Peyer's patch (tissue), 4 donors: ENCODE measurements around the gene ACTR3C. TPM values are rescaled to one million over a fixed set of nuclear protein-coding genes. Genes with fewer than 3 reads are reported as not detected.
"Not testable (repeated sequence)": the region's sequence is repeated elsewhere in the genome, so short reads cannot be mapped to it uniquely, and the experiment has no call there.

ENCODE experiments used
- DNase-seq, 3 donors: peaks; one replicate each; pipeline ENCODE4 v3.0.0-alpha.2; 2017 to 2019
- H3K27ac ChIP-seq, 4 donors: fragments of 200-600 bp; sonication (generic); one replicate each; pipeline ENCODE4 v1.5.1; 2016 to 2019
- H3K27me3 ChIP-seq, 2 donors: fragments of 200-600 bp; sonication (generic); one replicate each; pipeline ENCODE4 v1.5.1; 2019
- H3K36me3 ChIP-seq, 3 donors: fragments of 200-600 bp; sonication (generic); one replicate each; pipeline ENCODE4 v1.5.1; 2016 to 2019
- H3K4me1 ChIP-seq, 4 donors: fragments of 200-600 bp; sonication (generic); one replicate each; pipeline ENCODE4 v1.5.1; 2016 to 2019
- H3K4me3 ChIP-seq, 4 donors: fragments of 200-600 bp; sonication (generic); 1 replicate in 3 of 4; 2 replicates in 1 of 4; pipeline ENCODE4 v1.5.1; 2016 to 2019; ENCODE audit warnings: mild to moderate bottlenecking in 1 of 4
- H3K9me3 ChIP-seq, 4 donors: fragments of 200-600 bp; sonication (generic); one replicate each; pipeline ENCODE4 v1.5.1; 2016 to 2019; ENCODE audit warnings: mild to moderate bottlenecking in 1 of 4
- CTCF ChIP-seq, 6 experiments: fragments of 450-650 bp in 4 of 6; fragments of 200-600 bp in 2 of 6; sonication (generic) in 1 of 6; IDR thresholded peaks; one replicate each; pipeline ENCODE4 v1.5.1; 2017 to 2019; ENCODE audit warnings: antibody characterized with exemption in 6 of 6, mild to moderate bottlenecking in 3 of 6, moderate library complexity in 1 of 6
- POLR2A ChIP-seq, 2 donors: fragments of 450-650 bp; IDR thresholded peaks; one replicate each; pipeline ENCODE4 v1.5.1; 2017; ENCODE audit warnings: antibody characterized with exemption in 2 of 2, mild to moderate bottlenecking in 2 of 2, moderate library complexity in 2 of 2
- total RNA-seq, 4 donors: library from RNA; depleted of rRNA; stranded (reverse); fragments of >200 nt; gene quantifications; one replicate each; pipeline ENCODE4 v1.1.0, GENCODE V29; 2016

Gene ACTR3C
- total RNA-seq, 4 donors from 2014 or later, result 34.5 to 70.4 (median 56.8) TPM

GRCh38 chr7:150314639-150315239 lies 8.6 kb downstream of the ACTR3C start:
- H3K27ac ChIP-seq, result no peak overlapping the region
- H3K27me3 ChIP-seq, result no peaks in the 10 kb centered on the region
- H3K36me3 ChIP-seq, result no peaks in the 10 kb centered on the region
- no peaks in the 10 kb centered on the region for H3K4me1 ChIP-seq
- no peaks in the 10 kb centered on the region for H3K9me3 ChIP-seq
- no peak overlapping the region for H3K4me3 ChIP-seq
- DNase-seq, result no peak
- TF ChIP-seq POLR2A (IDR thresholded peaks at IDR 0.05) (no peak), CTCF (IDR thresholded peaks at IDR 0.05) (no peak)

- Histone ChIP-seq H3K27me3 (no peaks in the 10 kb centered on the region), H3K4me3 (no peak overlapping the region), H3K36me3 (no peaks in the 10 kb centered on the region), H3K9me3 (no peaks in the 10 kb centered on the region), H3K27ac (no peak overlapping the region), H3K4me1 (no peaks in the 10 kb centered on the region)
- TF ChIP-seq POLR2A (IDR thresholded peaks at IDR 0.05) (no peak), CTCF (IDR thresholded peaks at IDR 0.05) (no peak)
- no peak for DNase-seq
These were observed 9.5 kb downstream of the ACTR3C start for GRCh38 chr7:150313870-150314269.

DNA sequence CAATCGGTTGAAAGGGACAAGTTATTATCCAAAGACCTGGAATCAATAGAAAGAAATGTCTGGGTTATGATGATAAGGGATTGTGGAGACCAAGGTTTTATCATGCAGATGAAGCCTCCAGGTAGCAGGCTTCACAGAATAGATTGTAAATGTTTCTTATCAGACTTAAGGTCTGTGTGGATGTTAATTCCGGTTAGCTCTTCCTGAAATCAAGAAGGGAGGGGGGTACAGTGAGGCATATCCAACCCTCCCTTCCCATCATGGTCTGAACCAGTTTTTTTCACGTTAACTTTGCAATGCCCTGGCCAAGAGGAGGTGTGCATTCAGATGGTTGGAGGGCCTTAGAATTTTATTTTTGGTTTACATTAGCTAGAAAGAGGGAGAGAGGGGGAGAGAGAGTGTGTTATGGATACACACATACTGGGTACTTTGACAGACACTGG lies 10.0 kb downstream of the ACTR3C start:
- Histone ChIP-seq H3K4me1 (no peaks in the 10 kb centered on the region), H3K27me3 (no peaks in the 10 kb centered on the region), H3K9me3 (no peaks in the 10 kb centered on the region), H3K4me3 (no peak overlapping the region), H3K27ac (no peak overlapping the region), H3K36me3 (no peaks in the 10 kb centered on the region)
- TF ChIP-seq CTCF (IDR thresholded peaks at IDR 0.05), result no peak
- no peak for TF ChIP-seq POLR2A (IDR thresholded peaks at IDR 0.05)
- DNase-seq, result no peak

GRCh38 chr7:150312649-150313366 lies 10.5 kb downstream of the ACTR3C start:
- DNase-seq, H3K4me3 ChIP-seq, H3K4me1 ChIP-seq, H3K9me3 ChIP-seq, H3K27me3 ChIP-seq, H3K36me3 ChIP-seq, H3K27ac ChIP-seq: not testable (repeated sequence)

- Histone ChIP-seq H3K4me1 (no peaks in the 10 kb centered on the region), H3K9me3 (no peaks in the 10 kb centered on the region), H3K36me3 (no peaks in the 10 kb centered on the region), H3K27me3 (no peaks in the 10 kb centered on the region), H3K4me3 (no peak overlapping the region), H3K27ac (no peak overlapping the region)
- TF ChIP-seq CTCF (IDR thresholded peaks at IDR 0.05) (no peak), POLR2A (IDR thresholded peaks at IDR 0.05) (no peak)
- DNase-seq, result no peak
These were observed 11.6 kb downstream of the ACTR3C start for GRCh38 chr7:150311711-150312110.

DNA sequence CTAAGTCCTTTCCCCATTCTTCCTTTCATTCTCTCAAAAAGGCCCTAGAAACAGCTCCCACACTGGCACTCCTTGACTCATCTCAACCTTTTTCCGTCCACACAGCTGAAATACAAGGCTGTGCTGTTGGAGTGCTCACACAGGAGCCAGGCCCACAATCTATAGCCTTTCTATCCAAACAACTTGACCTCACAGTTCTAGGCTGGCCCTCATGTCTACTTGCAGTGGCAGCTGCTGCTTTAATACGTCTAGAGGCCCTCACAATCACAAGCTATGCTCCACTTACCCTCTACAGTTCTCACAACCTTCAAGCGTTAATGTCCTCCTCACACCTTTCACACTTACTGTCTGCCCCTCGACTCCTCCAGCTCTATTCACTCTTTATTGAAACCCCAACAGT lies 12.2 kb downstream of the ACTR3C start:
- Histone ChIP-seq H3K27ac (no peak overlapping the region), H3K9me3 (no peaks in the 10 kb centered on the region), H3K36me3 (no peaks in the 10 kb centered on the region), H3K4me3 (no peak overlapping the region), H3K27me3 (no peaks in the 10 kb centered on the region), H3K4me1 (no peaks in the 10 kb centered on the region)
- TF ChIP-seq POLR2A (IDR thresholded peaks at IDR 0.05) (no peak), CTCF (IDR thresholded peaks at IDR 0.05) (no peak)
- DNase-seq, result no peak
